Erythroblast (primary cell): ENCODE data around the gene NSUN5.

Experiments used
- DNase-seq, 2 experiments: peaks; one replicate each; lab custom pipeline; 2025; lab: John Stamatoyannopoulos, UW
- GATA1 ChIP-seq: IDR thresholded peaks from 2 replicates; pipeline ENCODE4 v1.6.1; 2011; ENCODE audit warnings: low read depth, mild to moderate bottlenecking, control low read depth, low read length, moderate library complexity
- POLR2A ChIP-seq: IDR thresholded peaks from 2 replicates; pipeline ENCODE4 v1.6.1; 2011; ENCODE audit warnings: mild to moderate bottlenecking, low read length

The NSUN5 gene

DNA sequence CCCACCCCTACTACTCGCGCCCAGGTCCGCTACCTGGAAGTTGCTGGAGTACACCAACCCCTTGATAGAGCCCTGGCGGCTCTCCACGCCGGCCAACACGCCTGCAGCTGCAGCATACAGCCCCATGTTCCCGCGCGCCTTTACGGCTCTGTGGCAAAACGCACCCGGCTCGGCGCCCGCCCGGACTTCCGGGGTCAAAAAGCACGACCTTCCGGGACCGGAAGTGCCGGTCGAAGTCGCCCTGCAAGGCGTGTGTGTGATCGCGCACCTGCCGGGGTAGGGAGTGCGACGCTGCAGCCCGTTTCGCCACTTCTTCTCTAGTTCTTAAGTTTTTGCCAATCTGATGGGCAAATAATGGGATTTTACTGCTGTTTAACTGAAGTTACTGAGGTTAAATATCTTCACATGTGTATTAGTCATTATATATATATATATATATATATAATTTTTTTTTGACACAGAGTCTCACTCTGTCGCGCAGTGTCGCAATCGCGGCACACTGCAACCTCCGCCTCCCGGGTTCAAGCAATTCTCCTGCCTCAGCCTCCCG lies at the start of gene NSUN5:
TSS of gene NSUN5 (minus strand) at position 162 of the 550 bp plus-strand sequence. CDS start at position 126, 36 bp downstream.
- peak; percentile 59 for TF ChIP-seq POLR2A
- TF ChIP-seq GATA1, result no peak
- DNase-seq, result peak; percentile 91 to 94

DNA sequence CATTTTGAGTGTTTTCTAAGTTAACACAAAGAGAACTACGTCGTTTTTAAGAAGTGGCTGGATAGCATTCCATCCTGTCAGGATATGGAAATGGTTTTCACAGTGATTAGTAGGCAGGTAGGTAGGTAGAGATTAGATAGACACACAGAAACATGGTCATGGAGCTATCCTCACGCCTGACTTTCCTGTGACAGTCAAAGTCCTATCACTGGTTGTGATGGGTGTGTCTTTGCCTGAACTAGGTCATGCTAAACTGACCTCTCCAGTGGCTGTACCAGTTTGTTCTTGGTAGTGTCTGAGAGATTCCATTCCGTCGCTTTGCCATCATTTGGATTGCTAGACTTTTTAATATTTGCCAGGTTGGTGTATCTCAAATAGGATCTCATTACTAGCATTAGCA lies 47.5 kb upstream of the NSUN5 start:
- no peak for DNase-seq
- TF ChIP-seq GATA1 (no peak), POLR2A (no peak)

DNA sequence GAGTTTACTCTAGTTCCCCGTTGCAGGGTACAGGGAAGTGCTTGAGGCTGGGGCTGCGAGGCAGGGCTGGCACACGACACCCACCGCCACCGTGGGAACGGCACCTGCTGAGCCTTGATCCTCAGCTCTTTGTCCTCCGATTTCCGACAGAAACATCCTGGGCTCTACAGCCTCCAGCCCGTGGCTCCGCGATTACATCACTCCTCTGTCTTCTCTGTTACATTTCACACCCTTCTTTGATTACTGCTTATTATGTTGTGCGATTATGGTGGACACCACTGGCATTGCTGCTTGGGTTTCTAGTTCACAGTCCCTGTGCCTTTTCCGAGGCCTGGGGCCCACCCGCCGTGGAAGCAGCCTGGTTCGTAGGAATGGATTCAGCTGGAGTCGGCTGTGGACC lies 46.2 kb upstream of the NSUN5 start:
- TF ChIP-seq POLR2A (no peak), GATA1 (no peak)
- DNase-seq, result no peak

DNA sequence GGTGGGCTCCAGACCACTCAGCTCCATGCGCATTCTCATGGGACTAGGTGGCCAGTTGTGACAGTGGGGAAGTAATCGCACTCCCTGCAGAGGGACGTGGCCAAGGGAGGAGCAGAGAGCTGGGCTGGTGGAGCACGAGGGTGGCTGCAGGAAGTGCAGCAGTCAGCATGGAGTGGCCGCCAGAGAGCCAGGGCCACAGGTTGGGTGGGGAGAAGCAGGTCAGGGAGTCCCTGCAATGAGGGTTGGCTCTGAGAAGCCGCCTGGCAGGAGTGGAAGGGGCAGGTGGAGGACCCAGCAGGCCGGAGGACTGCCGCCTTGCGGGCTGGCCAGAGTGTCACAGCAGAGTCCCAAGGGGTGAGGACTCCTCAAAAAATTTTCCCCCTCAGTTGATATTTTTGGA lies 45.6 kb upstream of the NSUN5 start:
- TF ChIP-seq GATA1 (no peak), POLR2A (no peak)
- DNase-seq, result no peak

DNA sequence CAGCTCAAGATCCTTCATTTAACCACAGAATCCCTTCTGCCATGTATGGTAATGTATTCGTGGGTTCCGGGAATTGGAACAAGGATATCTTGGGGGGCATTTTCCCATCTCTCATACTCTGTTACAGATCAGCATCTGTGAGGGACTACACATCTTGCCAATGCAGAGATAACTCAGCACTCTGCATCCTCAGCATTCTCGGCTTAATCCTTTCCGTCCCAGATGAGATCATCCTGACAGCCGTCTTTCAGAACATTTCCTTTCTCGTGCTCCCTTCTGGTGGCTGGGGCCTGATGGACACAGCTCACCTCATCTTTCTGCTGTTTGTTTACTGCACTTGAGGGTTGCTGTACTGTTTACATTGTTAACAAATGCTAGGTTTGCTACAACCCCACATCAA lies 44.6 kb upstream of the NSUN5 start:
- no peak for DNase-seq
- TF ChIP-seq POLR2A (no peak), GATA1 (no peak)

DNA sequence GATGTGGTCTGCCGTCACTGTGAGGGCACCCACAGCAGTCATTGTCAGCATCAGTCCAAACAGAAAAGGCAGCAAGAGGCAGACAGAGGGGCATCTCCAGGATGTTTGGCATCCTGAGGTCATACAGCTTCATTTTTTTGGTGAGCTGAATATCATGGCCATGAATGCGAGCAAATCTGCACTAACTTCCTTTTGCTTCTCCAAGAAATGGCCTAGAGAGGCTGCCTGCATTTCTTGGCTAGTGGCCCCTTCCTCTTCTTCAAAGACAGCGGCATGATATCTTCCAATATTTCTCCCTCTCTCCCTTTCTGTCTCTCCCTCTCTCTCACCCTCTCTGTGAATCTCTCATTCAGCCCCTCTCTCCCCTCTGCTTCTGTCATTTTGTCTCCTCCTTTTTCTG lies 44.2 kb upstream of the NSUN5 start:
- no peak for TF ChIP-seq POLR2A
- TF ChIP-seq GATA1, result no peak
- no peak for DNase-seq

DNA sequence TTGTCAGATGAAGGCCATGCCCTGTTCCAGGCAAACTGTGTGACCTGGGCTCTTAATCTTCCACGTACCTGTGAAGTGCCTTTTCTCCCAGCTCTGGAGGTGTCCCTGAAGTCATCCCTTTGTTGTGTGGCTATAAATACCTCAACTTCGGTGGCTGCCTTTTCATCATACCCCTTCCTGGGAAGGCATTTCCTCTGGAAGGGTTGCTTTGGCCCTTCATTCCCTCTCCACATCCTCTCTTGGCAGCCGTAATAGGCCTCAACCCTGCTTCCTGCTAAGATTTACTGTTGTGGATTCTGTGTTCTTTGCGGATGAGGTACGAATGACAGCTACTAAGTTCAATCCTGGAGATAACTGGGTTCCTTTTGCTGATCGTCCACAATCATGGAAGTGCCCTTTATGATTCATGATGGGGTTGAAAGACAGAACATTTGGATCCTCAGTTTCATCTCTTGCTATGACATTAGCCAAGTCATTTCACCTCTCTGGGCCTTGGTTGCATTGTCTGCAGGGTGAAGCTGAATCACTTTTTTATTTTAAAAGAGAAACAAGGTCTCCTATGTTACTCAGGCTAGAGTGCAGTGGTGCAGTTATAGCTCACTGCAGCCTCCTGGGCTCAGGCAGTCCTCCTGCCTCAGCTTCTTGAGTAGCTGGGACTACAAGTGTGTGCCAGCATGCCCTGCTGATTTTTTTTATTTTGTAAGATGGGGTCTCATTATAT lies 43.0 kb upstream of the NSUN5 start:
- TF ChIP-seq POLR2A (no peak), GATA1 (no peak)
- DNase-seq, result no peak

DNA sequence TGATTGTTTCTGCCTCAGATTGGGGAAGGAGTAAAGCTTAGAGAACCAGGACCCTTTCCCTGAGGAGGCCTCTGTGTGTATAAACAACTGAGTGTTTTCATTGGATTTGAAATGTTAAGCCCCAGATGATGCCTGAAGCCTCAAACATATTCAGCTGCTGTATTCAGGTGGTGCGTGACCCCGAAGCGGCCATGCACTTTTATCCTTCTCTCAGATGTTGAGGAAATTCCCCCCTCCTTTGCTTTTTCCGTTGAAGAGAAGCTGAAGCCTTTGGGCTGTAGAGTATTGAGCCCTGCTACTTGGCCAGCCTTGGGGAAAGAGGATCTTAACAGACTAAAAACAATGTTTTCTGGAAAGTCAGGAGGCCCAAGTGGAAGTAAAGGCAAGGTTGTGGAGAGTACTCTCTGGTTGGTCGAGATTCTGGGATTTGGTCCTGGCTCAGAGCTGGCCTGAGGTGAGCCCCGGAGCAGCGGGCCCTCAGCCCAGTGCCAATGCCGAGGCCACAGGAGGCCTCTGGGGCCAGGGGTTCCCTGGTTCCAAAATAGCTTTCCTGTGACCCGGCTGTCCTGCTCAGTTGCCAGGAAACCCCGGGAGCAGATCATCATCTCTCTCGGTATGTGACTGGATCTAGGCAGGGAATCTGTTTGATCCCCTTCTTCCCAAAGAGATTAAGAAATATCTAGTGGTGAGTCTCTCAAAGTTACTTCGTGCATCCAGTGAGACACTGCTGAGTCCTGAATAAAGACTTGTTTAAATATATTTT lies 41.9 kb upstream of the NSUN5 start:
- no peak for DNase-seq

DNA sequence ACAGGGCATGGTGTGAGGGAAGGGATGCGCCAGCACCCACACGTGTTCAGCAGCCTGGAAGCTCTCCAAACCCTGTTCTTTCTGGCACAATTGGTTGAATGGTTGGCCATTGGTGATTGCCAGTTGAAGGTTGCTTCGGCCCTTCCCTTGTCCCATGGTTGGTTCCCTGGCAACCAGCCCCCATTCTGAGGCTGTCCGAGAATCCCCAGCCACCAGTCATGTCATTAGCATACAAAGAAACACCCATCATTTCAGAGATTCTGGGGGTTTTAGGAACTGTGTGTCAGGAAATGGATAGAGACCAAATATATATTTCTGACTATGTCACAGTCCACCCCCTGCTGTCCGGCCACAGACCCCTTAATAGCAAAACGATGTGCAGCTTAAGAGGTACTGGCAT lies 41.1 kb upstream of the NSUN5 start:
- DNase-seq, result no peak

More for the DNA sequence above, 41.9 kb upstream of the NSUN5 start:
- TF ChIP-seq POLR2A, result no peak
- no peak for TF ChIP-seq GATA1

DNA sequence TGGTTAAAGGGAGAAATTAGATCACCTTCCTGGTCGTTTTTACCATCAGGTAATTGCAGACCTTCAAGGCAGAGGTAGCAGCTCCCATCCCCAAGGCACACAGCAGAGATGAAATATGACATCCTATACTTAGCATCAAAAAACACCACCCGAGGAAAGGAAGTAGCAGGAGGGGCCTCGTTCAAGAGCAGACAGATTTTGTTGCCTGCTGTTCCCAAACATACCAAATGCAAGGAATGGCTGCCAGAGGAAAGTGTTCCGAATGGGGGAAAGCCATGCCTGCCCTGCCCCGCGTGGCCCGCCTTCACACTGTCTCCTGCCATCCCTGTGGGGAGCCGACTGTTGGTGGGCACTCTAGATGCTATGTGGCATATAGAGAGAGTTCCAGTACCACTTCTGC lies 37.3 kb upstream of the NSUN5 start:
- no peak for DNase-seq
- TF ChIP-seq POLR2A (no peak), GATA1 (no peak)

More for the DNA sequence above, 41.1 kb upstream of the NSUN5 start:
- TF ChIP-seq GATA1 (no peak), POLR2A (no peak)

DNA sequence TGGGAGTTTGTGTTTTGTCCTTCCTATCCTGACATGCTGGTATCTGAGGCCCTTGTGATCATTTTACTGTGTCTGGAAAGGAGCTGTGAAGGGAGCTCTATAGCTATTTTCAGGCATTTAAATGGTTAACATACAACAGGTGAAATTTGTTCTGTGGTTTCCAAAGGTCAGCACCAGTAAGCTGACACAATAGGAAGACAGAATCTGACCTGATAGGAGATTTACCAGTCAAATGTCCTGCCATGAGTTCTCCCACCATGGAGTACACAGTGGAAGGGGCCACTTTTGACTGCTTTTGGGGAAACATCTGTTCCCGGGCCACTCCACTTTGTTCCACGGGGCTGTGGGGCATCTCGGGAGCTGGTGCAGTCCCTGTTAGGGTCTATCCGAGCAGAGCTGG lies 36.9 kb upstream of the NSUN5 start:
- DNase-seq, result no peak
- no peak for TF ChIP-seq POLR2A
- TF ChIP-seq GATA1, result no peak

DNA sequence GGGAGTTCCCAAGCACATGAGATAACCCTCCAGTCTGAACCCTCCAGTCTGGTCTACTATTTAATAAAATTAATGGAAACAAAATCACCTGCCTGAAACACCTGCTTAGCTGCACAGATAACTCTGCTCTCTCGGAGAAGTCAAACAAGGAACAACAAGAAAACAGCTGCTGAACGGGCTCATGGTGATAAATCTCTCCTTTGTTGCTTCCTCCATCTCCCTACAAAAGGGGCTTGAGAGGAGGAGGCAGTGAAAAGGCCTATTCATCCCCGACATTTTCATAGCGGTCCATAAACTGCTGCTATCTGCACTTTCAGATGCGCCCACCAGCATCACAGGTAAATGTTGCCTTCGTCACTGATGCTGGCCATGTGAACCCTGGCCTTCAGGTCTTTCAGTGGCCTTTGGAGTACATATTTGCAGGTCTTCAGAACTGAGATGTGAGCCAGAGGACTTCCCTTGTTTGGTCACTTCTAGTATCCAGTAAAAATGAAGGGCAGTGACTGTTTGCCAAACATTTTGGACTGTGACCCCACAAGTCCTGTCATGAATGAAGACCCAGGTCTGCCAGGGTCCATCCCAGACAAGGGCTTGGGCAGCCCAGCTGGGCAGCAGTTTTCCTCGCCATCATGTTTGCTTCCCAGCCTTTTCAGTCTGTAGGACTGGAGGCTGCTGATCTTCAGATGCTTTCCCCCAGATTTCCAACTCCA lies 35.2 kb upstream of the NSUN5 start:
- DNase-seq, result no peak
- TF ChIP-seq POLR2A (no peak), GATA1 (no peak)

DNA sequence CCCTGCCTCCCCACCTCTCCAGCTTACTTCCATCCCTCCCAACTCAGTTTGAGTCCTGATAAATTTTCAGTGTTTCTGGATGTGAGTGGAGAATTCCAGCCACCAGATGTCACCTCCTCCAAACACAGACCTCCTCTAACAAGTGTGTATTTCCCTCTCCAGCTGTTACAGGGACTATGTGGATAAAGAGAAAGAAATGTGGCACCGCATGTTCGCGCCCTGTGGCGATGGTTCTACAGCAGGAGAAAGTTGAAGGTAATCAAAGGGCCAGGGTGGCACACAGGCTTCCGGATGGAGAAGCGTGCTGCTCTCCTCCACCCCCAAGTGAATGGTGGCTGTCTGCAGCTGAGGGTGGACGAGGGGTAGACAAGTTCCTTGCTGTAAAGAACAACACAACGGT lies 34.0 kb upstream of the NSUN5 start:
- no peak for TF ChIP-seq POLR2A
- TF ChIP-seq GATA1, result no peak
- DNase-seq, result no peak

DNA sequence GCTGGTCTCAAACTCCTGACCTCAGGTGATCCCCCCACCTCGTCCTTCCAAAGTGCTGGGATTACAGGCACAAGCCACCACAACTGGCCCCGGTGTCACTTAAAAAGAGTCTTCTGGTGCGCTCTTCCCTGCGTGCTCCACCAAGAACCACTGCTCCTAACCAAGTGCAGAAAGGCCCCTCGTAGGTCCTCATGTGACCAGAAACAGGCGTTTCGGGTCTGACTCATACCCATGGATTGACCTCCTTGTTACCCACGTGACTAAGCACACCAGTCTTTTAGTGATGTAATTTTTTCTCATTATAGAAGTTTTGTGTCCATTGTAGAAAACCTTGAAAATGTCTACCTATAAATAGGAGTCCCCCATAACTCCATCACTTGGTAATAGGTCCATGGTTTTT lies 33.3 kb upstream of the NSUN5 start:
- TF ChIP-seq GATA1 (no peak), POLR2A (no peak)
- DNase-seq, result no peak

DNA sequence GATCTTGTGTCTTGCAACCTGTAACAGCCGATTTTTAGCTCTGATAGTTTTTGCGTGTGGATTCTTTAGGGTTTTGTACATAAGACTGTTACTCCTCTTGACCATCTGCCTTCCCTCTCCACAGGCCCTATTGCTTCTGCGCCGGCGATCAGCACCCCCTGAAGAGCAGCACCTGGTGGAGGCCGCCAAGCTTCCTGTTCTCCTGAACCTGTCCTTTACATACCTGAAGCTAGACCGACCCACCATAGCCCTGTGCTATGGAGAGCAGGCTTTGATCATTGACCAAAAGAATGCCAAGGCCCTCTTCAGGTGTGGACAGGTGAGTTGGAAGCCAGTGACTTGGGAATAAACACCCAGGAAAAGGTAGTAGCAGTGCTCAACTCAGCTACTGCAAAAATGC lies 31.9 kb upstream of the NSUN5 start:
- TF ChIP-seq GATA1, result no peak
- no peak for TF ChIP-seq POLR2A
- DNase-seq, result no peak
